COLO829 (cell line): ENCODE results near the gene EPB42.
"Not testable (repeated sequence)": the region's sequence is repeated elsewhere in the genome, so short reads cannot be mapped to it uniquely, and the experiment has no call there.

ENCODE experiments used
- DNase-seq: peaks from one replicate; pipeline ENCODE4 v3.0.0; 2012; ENCODE audit warnings: low spot score

Gene EPB42

DNA sequence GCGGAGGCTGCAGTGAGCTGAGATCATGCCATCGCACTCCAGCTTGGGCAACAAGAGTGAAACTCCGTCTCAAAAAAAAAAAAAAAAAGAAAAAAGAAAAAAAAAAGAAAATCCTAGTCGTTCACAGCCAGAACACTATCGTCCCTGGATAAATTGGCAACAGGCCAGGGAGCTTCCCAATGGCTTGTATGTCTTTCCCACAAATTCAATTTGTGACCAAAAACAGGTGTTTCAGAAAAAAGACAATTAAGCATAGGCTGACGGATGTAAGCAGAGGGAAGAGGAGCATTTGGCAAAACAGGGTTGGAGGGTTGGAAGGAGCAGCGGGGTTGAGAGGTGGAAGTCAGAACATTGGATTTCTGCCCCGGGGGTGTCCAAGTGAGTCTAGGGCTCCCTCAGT is 8.5 kb downstream of the EPB42 start:
- no peak for DNase-seq

DNA sequence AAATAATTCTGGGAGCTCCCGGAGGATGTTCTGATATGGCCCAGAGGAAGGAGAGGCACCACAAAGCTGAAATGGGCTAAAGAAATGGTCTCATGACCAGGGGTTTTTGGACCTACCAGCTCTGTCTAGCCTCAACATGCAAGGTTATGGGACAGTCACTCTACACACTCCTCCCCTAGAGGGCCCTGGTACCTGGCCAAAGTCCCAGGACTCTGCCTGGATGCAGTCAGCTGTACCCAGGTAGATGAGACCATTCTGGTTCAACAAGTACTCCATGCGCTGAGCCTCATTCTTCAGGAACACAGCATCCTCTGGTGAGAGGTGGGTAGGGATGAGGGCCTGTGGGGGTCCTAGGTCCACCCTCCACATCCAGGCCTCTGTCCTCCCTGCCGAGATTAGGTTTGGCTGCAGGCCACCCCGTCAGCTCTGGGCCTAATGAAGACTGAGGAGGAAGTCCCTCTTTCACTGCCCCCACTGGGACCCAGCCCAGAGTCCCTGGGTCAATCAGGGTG is 9.5 kb downstream of the EPB42 start:
- DNase-seq = no peak

DNA sequence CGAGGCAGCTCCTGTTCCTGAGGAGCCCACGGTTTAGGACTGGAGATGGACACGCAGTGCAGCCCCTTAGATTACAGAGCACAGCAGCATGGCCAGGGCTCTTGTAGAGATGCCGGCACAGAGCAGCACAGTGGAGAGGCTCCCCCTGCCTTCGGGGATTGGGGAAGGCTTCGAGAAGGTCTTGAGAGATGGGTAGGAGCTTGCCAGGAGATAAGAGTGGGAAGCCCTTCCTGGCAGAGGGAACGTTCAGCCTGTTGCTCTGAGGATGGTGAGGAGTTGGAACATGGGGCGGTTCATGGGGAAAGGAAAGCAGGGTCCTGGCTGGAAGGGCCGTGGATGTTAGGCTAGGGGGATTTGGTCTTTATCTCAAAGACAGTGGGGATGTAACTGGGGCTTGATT is 10.0 kb downstream of the EPB42 start:
- DNase-seq = no peak

DNA sequence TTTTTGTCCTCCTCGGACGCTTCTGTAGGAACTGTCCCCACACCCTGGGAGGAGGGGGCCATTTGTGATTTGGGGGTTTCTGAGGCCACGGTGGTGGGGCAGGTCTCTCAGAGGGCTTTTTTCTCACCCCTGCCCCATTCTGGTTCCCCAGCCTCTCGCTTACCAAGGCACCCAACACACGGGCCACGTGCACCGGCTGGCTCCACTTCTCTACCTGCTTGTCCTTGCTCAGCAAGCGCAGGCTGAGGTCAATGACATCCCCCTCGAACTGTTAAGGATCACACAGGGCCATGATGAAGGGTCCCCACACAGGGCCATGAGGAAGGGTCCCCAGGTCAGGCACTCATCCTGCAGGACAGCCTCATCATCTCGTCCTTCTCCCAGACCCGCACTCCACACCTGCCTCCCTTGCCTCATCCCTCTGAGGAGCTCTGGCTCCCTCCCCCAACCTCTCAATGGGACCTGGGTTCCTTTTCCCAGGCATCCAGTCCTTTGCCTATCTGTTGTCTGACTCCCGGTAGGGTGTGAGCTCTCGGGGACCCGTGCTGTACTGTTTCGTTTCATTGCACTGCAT is 10.6 kb downstream of the EPB42 start:
- DNase-seq = no peak

DNA sequence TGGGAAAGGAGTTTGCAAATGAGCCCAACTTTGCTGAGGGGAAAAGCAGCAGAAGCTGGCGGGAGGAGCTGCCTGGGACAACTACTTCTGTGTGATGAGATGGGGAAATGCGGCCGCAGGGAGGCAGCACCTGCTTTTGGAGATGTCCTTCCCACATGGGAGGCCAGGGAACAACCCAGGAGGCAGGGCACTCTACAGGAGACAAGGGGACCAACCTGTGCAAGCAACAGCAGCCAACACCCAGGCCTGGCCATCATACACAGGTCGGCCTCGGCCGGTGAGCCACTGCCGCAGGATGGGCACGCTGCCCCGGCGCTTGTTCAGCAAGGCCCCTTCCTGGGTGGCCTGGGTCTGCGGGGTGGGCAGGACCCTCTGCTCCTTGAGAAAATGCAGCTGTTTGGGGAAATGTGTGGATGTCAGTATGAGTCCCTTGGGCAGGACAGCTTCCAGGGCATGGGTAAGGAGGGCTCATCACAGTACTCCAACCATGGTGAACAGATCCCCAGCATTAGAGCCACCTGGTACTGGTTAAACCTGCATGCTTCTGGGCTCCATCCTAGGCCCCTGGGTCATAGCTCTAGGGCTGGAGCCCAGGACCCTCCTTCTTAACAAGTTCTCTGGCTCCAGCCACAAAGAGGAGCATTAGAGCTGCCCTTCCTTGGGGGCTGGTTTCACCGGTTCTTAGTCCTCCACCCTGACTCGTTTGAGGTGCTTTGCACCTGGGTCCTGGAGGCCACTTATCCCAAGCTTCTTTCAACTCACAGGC is 11.6 kb downstream of the EPB42 start:
- no peak for DNase-seq

DNA sequence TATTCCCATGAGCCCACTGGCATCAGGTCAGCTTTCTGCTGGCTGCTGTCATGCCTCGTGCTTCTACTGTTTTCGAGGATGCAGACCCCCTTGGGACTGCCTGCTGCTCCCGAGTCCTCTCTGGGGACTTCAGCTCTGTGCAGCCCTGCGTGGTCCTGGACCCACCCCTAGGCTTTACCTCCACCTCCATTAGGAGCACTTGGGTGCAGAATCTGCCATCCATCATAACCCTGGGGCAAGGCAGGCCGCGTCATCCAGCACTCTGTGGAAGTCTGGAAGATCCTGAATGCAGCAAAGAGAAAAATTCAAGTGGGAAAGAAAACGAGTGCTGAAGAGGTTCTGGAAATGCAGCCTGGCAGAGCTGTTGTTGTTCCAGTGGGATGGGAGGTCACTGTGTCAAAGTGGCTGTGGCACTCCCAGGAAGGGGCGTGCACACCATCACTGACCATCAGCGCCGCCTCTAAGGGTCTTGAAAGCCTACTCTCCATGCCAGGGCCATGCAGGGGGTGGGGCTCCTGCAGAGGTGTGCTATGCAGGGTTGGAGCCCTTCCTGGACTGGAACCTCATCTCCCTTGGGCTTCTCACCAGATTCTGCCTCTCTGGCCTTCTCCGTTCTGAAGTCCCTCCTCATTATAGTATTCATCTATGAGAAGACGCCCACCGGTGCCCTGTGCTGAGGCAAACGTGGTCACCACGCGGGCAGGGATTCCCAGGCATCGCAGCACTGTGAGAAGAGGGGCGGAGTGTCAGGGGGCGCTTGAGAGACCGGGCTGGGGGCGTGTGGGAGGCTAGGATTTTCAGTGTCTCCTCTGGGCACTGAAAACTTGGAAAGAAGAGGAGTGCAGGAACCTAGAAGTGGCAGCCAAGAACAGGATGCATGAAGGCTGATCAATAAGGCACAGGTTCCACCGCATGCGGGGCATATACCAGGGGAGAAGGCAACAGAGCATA is 12.5 kb downstream of the EPB42 start:
- no peak for DNase-seq

DNA sequence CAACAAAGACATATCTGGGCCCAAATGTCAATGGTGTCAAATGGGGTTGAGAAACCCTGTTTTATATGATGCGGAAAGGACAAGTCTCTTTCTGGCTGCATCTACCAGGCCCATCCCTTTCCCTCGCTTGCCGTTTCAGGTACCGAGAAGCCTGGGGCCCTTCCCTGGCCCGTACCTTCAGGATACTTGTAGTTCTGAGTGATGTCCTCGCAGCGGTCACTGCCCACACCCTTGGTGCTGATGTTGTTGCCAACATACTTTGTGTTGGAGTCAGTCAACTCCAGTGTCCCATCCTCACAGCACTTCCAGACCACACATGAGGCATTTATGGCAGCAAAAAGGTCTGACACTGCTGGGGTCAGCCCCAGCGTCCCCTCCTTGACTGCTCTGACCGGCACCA is 13.8 kb downstream of the EPB42 start:
- no peak for DNase-seq

DNA sequence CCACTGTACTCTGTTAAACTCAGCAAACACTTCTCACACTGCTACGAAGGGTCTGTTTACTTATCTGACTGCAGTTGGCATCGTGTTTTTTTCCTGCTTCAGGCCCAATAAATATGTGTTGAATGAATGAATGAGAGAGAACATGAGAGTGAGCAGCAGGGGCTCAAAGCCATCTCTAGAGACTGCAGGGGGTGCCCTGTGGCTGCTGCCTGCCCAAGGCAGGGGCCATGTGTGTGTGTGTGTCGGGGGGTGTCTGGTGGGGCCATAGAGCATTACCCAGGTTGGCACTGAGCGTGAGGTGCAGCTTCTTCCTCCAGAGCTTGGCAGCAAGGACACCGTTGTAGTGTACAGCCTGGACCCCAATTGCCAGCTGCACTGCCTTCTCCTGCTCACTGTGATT is 14.8 kb downstream of the EPB42 start:
- no peak for DNase-seq

DNA sequence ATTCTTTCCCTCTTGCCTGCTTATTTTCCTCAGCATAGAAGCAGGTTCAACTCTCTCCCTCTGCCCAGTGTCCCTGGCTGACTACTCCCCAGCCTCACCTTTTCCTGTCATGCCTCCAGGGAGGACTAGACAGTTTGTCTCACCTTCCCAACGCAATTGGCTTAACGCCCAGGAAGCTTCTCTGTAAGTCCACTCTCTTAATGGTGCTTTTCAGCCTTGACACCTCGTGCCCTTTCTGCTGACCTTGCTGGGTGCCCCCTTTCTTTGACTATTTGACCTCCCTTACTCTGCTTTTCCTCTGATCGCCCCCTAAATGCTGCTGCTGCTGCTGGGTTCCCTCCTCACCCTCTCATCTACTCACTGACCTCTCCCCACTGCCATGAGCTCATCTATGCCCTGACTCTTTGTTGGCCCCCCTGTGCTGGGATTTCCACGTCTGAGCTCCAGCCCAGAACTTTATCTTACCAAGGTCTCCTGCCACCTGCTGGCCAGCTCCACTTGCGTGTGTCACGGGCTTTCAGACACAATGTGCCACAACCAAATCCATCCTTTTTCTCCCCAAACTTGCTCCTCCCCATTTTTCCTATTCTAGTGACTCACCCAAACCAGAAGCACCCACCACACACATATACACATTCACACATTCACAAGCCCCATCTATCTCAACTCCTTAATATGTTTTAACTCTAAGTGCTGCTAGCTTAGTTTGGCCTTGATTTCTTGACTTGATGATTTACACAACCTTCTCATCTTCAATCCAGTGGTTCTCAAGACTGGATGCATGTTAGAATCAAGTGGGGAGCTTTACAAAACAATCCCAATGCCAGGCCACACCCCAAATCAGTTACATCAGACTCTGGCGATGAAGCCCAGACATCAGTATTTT is 16.6 kb downstream of the EPB42 start:
- peak; percentile 48 for DNase-seq

DNA sequence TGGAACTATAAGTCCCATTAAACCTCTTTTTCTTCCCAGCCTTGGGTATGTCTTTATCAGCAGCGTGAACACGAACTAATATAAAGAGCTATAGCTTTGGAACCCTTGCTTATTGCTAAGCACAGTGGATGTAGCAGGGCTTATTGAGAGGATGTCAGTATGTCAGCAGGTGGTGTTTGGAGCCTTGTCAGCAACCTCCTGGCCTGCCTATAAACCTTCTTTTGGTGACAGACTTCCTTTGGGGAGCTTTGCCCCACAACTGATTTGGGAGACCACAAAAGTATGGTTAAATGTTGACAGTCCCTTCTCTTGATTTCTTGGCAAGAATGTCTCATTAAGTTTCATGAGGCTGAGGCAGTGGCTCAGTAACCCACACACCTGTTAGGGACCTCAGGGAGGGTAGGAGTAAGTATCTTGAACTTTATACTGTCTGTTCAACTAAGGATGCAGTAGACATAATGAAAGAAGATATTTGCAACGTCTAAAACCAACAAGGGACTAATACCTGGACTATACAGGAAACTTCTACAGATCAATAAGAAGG is 20.8 kb downstream of the EPB42 start:
- no peak for DNase-seq

DNA sequence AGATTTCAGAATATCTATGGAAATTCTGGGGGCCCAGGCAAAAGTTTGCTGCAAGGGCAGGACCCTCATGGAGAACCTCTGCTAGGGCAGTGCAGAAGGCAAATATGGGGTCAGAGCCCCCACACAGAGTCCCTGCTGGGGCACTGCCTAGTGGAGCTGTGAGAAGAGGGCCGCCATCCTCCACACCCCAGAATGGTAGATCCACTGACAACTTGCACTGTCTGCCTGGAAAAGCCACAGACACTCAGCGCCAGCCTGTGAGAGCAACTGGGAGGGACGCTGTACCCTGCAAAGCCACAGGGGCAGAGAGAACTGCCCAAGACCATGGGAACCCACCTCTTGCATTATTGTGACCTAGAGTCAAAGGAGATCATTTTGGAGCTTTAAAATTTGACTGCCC is 21.8 kb downstream of the EPB42 start:
- no peak for DNase-seq

DNA sequence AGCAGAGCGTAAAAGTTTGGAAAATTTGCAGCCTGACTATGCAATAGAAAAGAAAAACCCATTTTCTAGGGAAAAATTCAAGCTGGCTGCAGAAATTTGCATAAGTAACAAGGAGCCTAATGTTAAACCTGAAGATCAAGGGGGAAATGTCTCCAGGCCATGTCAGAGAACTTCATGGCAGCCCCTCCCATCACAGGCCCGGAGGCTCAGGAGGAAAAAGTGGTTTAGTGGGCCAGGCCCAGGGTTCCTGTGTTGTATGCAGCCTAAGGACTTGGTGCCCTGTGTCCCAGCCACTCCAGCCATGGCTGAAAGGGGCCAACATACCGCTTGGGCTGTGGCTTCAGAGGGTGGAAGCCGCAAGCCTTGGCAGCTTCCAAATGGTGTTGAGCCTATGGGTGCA is 22.3 kb downstream of the EPB42 start:
- not testable (repeated sequence) for DNase-seq

DNA sequence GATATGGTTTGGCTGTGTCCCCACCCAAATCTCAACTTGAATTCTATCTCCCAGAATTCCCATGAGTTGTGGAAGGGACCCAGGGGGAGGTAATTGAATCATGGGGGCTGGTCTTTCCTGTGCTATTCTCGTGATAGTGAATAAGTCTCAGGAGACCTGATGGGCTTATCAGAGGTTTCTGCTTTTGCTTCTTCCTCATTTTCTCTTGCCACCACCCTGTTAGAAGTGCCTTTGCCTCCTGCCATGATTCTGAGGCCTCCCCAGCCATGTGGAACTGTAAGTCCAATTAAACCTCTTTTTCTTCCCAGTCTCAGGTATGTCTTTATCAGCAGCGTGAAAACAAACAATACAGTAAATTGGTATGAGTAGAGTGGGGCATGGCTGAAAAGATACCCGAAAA is 23.0 kb downstream of the EPB42 start:
- DNase-seq = not testable (repeated sequence)

DNA sequence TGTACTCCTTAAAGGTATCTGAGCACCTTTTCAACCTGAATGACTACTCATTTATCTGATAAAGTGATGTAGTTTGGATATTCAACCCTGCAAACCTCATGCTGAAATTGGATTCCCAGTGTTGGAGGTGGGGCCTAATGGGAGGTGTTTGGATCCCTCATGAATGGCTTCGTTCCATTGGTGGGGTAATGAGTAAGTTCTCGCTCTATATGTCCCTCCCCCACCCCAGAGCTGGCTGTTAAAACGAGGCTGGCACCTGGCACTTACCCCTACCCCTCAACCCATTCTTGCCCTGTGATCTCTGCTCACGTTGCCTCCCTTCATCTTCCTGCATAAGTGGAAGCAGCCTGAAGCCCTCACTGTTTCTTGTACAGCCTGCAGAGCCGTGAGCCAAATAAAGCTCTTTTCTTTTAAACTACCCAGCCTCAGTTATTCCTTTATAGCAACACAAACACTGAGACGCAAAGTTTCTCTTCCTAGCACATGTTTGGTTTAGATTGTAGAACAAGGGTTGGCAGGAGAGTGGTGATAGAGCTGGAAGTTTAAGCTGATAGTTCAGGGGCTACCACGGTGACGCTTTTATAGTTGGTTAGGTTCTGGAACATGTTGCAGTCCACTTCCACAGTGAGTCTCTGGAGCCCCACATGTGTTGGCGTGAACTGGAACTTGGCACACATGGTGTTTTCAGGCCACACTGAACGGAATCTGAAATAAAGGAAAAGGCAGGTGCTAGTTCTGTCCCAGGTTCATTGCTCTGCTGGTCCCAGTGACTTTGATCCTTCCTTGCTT is 23.9 kb downstream of the EPB42 start:
- DNase-seq = no peak

DNA sequence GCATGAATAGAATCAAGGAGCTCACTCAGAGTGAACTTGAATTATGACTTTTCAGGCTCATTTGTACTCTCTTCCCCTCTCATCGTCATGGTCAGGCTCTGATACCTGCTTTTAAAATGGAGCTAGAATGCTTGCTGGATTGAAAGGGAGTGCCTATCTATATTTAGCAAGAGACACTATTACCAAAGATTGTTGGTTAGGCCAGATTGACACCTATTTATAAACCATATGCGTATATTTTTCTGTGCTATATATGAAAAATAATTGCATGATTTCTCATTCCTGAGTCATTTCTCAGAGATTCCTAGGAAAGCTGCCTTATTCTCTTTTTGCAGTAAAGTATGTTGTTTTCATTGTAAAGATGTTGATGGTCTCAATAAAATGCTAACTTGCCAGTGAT is 26.0 kb downstream of the EPB42 start:
- no peak for DNase-seq

DNA sequence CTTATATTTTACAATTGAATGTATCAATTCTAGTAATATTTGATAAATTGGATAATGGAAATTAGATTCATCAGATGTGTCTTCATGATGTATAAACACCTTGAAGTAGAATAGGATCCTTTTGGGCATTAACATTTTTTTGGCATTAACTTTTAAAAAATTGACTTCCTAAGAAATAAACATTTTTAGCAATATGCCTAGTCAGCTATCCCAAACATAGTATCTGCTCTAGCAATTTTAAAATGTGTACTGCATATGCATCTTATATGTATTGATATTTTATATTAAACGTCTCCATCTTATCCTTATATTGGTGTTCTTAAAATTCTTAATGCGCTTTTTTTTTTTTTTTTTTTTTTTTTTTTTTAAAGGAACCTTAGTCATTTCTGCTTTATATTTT is 27.1 kb downstream of the EPB42 start:
- DNase-seq = no peak

DNA sequence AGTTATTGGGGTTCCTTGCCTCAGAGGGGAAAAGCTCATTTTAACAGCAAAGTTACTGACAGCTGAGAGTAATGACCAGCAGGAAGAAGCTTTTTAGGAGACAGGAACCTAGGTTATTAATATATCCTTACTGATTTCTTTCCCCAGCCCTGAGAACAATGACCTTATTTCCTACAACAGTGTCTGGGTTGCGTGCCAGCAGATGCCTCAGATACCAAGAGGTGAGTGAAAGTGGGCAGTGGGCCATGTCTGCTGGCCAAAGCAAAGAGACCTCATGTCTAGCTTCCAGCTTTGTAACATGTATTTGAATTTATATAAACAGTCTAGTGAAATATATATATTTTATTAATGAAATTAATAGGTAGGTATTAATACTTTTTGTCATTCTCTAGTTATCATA is 30.6 kb downstream of the EPB42 start:
- no peak for DNase-seq

DNA sequence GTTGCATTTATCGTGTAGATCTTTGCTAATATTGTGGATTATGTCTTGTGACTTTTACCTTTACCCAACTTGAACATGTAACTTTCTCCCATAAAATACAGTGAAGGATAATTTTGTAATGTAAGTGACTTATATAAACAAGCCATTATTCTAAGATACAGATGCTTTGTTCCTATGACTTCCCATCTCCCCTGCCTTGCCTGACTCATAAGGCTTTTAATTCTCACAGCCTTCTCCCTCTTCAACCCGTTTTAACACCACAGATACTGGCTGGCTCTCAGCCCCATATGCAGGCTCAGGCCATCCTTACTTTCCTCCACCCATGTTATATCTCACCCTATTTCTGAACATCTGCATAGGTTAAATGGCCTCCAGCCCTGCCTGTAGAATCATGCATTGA is 31.5 kb downstream of the EPB42 start:
- DNase-seq = peak; percentile 57

DNA sequence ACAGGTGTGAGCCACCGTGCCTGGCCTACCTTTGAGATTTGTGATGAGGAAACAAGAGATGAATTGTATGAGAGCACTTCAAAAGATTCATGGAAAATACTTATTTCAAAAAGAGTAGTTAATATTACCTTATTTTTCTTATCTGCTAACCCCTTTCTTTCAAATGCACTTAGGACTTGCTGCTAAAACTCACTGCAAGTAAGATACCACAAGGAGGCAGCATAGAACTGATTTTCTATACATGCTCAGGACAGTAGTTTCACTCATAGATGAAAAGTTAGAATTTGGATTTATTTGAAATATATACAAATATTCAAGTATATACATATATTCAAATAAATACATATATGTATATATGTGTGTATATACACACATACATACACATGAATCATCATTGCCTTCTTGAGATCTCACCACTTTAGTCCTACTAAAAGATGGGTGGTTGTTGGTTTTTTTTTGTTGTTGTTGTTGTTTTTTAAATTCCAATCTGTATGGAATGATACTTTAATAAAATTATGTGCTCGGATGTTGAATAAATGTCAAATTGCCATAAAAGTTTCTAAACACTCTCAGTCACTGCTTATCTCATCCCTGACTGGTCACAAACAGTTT is 33.2 kb downstream of the EPB42 start:
- peak; percentile 35 for DNase-seq

DNA sequence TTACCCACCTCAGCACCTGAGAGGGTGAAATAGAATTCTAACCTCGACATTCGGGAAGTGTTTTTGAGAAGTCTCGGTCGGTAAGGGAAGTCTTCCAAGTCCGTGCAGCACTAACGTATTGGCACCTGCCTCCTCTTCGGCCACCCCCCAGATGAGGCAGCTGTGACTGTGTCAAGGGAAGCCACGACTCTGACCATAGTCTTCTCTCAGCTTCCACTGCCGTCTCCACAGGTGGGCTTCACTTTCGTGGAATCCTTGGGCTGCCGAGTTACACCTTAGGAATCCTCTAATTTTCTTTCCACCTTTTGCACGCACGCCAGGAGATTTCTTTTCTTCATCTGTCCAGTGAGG is 34.8 kb downstream of the EPB42 start:
- DNase-seq = no peak
